ENCODE results near the gene ABCB9.

ABCB9 gene

DNA sequence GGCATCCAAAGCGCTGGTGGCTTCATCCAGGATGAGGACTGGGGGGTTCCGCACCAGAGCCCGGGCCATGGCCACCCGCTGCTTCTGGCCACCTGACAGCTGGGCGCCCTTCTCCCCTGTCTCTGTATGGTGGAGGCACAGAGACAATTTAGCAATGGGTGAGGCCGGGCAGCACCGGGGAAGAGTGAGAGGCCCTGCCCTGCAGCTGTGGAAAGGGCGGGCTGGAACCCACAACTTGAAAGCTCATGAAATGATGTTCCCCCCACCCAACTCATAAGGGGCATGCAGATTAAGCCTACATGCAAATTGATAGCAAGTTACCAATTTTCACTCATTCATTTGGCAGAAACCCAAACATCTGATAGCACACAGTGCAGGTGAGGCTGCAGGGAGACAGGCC is 34.1 kb downstream of the ABCB9 start:
- FAIRE-seq = no peak
- DNase-seq (ENCODE audit: insufficient read length, low spot score) = no peak
- TF ChIP-seq TAF1 (IDR thresholded peaks at IDR 0.05; ENCODE audit: low read depth, low read length) = no peak

DNA sequence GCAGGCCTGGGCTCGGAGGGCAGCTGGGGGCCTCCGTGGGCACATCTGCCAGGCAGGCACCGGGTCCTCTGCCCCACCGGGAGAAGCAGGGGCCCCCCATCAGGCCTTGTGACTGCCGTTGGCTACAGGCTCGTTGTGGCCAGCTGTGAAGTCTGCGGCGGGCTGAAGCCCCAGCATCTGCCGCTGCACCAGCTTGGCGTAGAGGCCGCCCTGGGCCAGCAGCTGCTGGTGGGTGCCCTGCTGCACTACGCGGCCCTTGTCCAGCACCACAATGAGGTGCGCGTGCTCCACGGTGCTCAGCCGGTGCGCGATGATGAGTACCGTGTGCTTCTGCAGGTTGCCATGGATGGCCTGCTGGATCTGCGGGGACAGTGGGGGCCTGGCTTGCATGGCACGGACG is 36.5 kb downstream of the ABCB9 start:
- TF ChIP-seq POU2F2 (IDR thresholded peaks at IDR 0.05; ENCODE audit: low read depth, low read length) (no peak), PAX5 (IDR thresholded peaks at IDR 0.05; ENCODE audit: insufficient read depth, low read length, severe bottlenecking) (no peak), POLR2AphosphoS5 (IDR thresholded peaks at IDR 0.05; ENCODE audit: low read depth, low read length) (no peak), POLR2A (IDR thresholded peaks at IDR 0.05; ENCODE audit: low read depth, low read length) (no peak)
- no peak for DNase-seq (ENCODE audit: insufficient read length, low spot score)
- no peak for FAIRE-seq

- FAIRE-seq (no peak), DNase-seq (ENCODE audit: insufficient read length, low spot score) (no peak)
- TF ChIP-seq SPI1 (IDR thresholded peaks at IDR 0.05; ENCODE audit: low read depth, low read length) = no peak
Observed at GRCh38 chr12:122929148-122929538, 37.1 kb downstream of the ABCB9 start.

GRCh38 chr12:122928404-122929147 is 37.7 kb downstream of the ABCB9 start:
- FAIRE-seq = no peak
- TF ChIP-seq SPI1 (IDR thresholded peaks at IDR 0.05; ENCODE audit: low read depth, low read length) = no peak
- no peak for TF ChIP-seq POLR2A (IDR thresholded peaks at IDR 0.05; ENCODE audit: low read depth, low read length)
- no peak for TF ChIP-seq POU2F2 (IDR thresholded peaks at IDR 0.05; ENCODE audit: low read depth, low read length)
- TF ChIP-seq PAX5 (IDR thresholded peaks at IDR 0.05; ENCODE audit: insufficient read depth, low read length, severe bottlenecking) = no peak
- no peak for TF ChIP-seq TAF1 (IDR thresholded peaks at IDR 0.05; ENCODE audit: low read depth, low read length)
- TF ChIP-seq POLR2AphosphoS5 (IDR thresholded peaks at IDR 0.05; ENCODE audit: low read depth, low read length) = no peak

DNA sequence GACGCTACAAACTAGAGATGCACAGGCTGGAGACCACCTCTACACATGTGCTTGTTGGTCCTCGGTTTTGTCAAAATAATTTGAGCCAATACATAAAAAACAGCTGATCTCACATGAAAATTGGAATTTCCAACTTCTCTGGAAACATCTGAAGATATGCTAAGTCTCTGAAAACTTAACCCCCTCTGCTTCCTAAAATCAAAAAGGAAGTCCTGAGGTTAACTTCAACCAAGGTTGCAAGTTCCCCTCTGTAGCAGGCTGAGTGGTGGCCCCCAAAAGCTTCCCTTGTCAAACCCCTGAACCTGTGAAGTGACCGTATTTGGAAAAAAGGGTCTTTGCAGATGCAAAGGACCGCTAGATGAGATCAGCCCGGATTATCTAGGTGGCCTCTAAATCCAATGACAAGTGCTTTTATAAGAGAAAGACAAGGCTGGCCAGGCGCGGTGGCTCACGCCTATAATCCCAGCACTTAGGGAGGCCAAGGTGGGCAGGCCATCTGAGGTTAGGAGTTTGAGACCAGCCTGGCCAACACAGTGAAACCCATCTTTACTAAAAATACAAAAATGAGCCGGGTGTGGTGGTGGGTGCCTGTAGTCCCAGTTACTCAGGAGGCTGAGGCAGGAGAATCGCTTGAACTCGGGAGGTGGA is 38.4 kb downstream of the ABCB9 start:
- FAIRE-seq = peak; percentile 61

More at GRCh38 chr12:122928404-122929147, 37.7 kb downstream of the ABCB9 start:
- no peak for DNase-seq (ENCODE audit: insufficient read length, low spot score)

DNA sequence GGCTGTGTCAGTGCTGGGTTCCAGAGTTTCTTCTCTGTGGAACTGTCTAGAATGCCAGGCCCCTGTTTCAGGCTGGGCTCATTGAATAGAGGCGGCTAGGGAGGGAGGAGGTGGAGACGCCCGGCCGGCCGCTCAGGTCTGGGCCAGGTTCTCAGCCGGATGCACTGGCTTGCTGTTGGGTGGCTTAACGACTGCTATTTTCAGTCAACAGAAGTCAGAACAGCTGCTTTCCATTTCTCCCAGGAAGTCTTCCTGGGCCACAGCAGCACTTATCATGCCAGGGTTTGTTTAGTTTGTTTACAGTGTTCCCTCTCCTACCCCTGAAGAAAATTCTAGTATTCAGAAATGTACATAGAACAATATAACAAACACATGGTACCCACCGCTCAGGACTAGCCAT is 44.3 kb downstream of the ABCB9 start:
- DNase-seq (ENCODE audit: insufficient read length, low spot score) = no peak
- TF ChIP-seq PAX5 (IDR thresholded peaks at IDR 0.05; ENCODE audit: insufficient read depth, low read length, severe bottlenecking) (no peak), POLR2A (IDR thresholded peaks at IDR 0.05; ENCODE audit: low read depth, low read length) (no peak), POLR2AphosphoS5 (IDR thresholded peaks at IDR 0.05; ENCODE audit: low read depth, low read length) (no peak), POU2F2 (IDR thresholded peaks at IDR 0.05; ENCODE audit: low read depth, low read length) (no peak), TAF1 (IDR thresholded peaks at IDR 0.05; ENCODE audit: low read depth, low read length) (no peak), SPI1 (IDR thresholded peaks at IDR 0.05; ENCODE audit: low read depth, low read length) (no peak)
- no peak for FAIRE-seq

More for the DNA sequence above, 38.4 kb downstream of the ABCB9 start:
- 0 out of 2 replicates have a peak, but pooled peaks have one; percentile 6 for TF ChIP-seq SPI1 (IDR thresholded peaks at IDR 0.05; ENCODE audit: low read depth, low read length)
- no peak for TF ChIP-seq PAX5 (IDR thresholded peaks at IDR 0.05; ENCODE audit: insufficient read depth, low read length, severe bottlenecking)
- no peak for TF ChIP-seq POLR2A (IDR thresholded peaks at IDR 0.05; ENCODE audit: low read depth, low read length)
- DNase-seq (ENCODE audit: insufficient read length, low spot score) = no peak

DNA sequence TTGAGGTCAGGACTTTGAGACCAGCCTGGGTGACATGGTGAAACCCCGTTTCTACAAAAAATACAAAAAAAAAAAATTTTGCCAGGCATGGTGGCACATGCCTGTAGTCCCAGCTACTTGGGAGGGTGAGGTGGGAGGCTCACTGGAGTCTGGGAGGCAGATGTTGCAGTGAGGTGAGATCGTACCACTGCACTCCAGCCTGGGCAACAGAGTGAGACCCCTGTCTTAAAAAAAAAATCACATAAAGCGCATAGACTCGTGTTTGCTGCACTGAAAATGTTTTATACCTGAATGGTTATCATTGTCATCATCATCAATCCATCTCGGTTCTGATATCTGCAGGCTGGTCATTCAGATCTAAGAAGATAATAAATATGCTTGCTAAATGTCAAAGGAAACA is 45.6 kb downstream of the ABCB9 start:
- FAIRE-seq (no peak), DNase-seq (ENCODE audit: insufficient read length, low spot score) (no peak)
- TF ChIP-seq POLR2A (IDR thresholded peaks at IDR 0.05; ENCODE audit: low read depth, low read length) (no peak), SPI1 (IDR thresholded peaks at IDR 0.05; ENCODE audit: low read depth, low read length) (no peak), POLR2AphosphoS5 (IDR thresholded peaks at IDR 0.05; ENCODE audit: low read depth, low read length) (no peak), TAF1 (IDR thresholded peaks at IDR 0.05; ENCODE audit: low read depth, low read length) (no peak), PAX5 (IDR thresholded peaks at IDR 0.05; ENCODE audit: insufficient read depth, low read length, severe bottlenecking) (no peak), POU2F2 (IDR thresholded peaks at IDR 0.05; ENCODE audit: low read depth, low read length) (no peak)

DNA sequence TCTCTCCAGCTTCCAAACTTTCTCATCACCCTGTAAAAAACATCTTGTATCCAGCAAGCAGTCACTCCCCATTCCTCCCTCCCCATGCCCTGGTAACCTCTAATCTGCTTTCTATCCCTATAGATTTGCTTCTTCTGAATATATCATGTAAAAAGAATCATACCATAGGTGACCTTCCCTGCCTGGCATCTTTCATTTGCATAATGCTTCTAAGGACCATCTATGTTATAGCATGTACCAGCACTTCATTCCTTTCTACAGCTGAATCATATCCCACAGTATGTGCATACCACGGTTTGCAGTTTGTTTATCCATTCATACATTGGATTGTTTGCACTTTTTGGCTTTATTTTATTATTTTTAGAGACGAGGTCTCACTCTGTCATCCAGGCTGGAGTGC is 47.4 kb downstream of the ABCB9 start:
- DNase-seq (ENCODE audit: insufficient read length, low spot score) (no peak), FAIRE-seq (no peak)
- no peak for TF ChIP-seq SPI1 (IDR thresholded peaks at IDR 0.05; ENCODE audit: low read depth, low read length)
- no peak for TF ChIP-seq POU2F2 (IDR thresholded peaks at IDR 0.05; ENCODE audit: low read depth, low read length)
- no peak for TF ChIP-seq POLR2A (IDR thresholded peaks at IDR 0.05; ENCODE audit: low read depth, low read length)
- no peak for TF ChIP-seq PAX5 (IDR thresholded peaks at IDR 0.05; ENCODE audit: insufficient read depth, low read length, severe bottlenecking)
- TF ChIP-seq POLR2AphosphoS5 (IDR thresholded peaks at IDR 0.05; ENCODE audit: low read depth, low read length) = no peak
- TF ChIP-seq TAF1 (IDR thresholded peaks at IDR 0.05; ENCODE audit: low read depth, low read length) = no peak

DNA sequence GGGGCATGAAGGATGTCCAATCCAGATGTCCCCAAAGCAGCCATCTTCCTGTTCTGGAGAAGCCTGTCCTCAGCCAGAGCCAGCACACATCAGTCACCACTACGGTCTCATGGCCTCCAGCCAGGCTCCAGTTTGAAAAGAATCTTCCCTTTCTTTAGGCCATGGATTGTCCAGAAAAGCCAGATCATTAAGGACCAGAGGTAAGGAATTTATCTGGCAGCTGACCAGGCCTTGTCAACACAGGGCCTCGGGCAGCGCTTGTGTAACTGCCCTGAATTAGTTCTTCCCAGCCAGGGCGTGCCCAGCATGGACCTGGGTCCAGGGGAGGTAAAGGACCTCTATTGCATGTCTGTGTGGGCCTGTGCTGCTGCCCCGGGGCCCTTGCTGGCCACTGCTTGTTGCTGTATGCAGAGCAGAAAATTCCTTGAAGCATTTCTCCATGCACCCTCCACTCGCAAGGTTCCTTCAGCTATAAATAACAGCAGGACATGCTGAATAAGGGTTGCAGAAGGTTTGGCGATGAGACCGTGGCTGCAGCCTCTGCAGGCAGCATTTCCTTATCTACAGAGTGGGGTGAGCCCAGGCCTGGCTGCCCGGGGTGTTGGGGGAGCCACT is 48.6 kb downstream of the ABCB9 start:
- FAIRE-seq (no peak), DNase-seq (ENCODE audit: insufficient read length, low spot score) (no peak)

More for the DNA sequence above, 48.6 kb downstream of the ABCB9 start:
- TF ChIP-seq TAF1 (IDR thresholded peaks at IDR 0.05; ENCODE audit: low read depth, low read length) = no peak
- TF ChIP-seq PAX5 (IDR thresholded peaks at IDR 0.05; ENCODE audit: insufficient read depth, low read length, severe bottlenecking) = no peak
- no peak for TF ChIP-seq POLR2A (IDR thresholded peaks at IDR 0.05; ENCODE audit: low read depth, low read length)
- no peak for TF ChIP-seq POLR2AphosphoS5 (IDR thresholded peaks at IDR 0.05; ENCODE audit: low read depth, low read length)
- no peak for TF ChIP-seq SPI1 (IDR thresholded peaks at IDR 0.05; ENCODE audit: low read depth, low read length)
- no peak for TF ChIP-seq POU2F2 (IDR thresholded peaks at IDR 0.05; ENCODE audit: low read depth, low read length)

Data from GM12891 (cell line).